Fibroblast of skin of abdomen (primary cell): ENCODE measurements around the gene HSPG2. TPM values are rescaled to one million over a fixed set of nuclear protein-coding genes. Genes with fewer than 3 reads are reported as not detected.
"Not testable (repeated sequence)": the region's sequence is repeated elsewhere in the genome, so short reads cannot be mapped to it uniquely, and the experiment has no call there.

Source experiments
- DNase-seq: peaks from one replicate; pipeline ENCODE4 v3.0.0-alpha.2; 2013
- polyA plus RNA-seq, 2 experiments: library from polyadenylated mRNA; unstranded; fragments of 120-200 nt; gene quantifications; one replicate each; pipeline ENCODE4 v1.2.1, GENCODE V29; 2013; ENCODE audit not compliant: insufficient read length in 2 of 2

The HSPG2 gene
- 253 TPM for polyA plus RNA-seq (2013, experiment 1 of 2; ENCODE audit: insufficient read length)
- polyA plus RNA-seq (2013, experiment 2 of 2; ENCODE audit: insufficient read length): 277 TPM

DNA sequence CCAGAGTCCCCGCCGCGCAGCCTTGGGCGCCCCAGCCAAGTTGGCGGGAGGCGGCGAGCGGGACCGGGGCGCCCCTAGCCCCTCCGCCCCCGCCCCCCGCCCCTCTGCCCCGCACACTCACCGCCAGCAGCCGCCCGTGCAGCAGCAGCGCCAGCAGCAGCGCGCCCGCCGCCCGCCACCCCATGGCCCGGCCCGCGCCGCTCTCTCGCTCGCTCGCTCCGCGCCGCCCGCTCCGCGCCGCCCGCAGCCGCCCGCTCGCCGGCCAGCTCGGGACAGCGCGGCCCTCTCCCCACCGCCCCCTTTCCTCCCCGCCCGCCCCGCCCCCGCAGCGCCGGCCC lies at the start of gene HSPG2:
TSS of gene HSPG2 (minus strand) at position 277 of the 338 bp plus-strand sequence. CDS start at position 184, 93 bp downstream.
- no peak for DNase-seq

DNA sequence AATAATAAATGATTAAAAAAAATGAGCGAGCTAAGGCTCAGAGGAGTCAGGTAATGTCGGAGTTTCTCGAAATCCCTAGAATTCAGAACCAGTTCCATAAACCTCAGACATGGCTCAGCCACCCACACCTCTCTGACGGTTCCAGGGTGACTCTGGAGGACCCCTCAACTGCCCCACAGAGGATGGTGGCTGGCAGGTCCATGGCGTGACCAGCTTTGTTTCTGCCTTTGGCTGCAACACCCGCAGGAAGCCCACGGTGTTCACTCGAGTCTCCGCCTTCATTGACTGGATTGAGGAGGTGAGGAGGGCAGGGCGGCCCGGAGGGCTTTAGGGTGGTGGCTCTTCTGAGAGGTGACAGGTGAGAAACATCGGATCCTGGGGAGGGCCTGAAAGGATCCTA lies 49.3 kb upstream of the HSPG2 start:
- not testable (repeated sequence) for DNase-seq

DNA sequence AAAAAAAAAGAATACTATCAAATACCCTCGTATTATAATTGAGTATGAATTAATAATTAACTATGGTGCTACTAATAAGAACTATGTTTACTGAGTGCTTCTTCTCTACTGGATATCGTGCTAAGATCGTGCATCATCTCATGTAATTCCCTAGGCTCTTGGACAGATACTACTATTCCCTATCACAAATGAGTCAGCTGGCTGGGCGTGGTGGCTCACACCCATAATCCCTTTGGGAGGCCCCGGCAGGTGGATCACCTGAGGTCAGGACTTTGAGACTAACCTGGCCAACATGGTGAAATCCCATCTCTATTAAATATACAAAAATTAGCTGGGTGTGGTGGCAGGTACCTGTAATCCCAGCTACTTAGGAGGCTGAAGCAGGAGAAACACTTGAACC lies 48.8 kb upstream of the HSPG2 start:
- DNase-seq: not testable (repeated sequence)

DNA sequence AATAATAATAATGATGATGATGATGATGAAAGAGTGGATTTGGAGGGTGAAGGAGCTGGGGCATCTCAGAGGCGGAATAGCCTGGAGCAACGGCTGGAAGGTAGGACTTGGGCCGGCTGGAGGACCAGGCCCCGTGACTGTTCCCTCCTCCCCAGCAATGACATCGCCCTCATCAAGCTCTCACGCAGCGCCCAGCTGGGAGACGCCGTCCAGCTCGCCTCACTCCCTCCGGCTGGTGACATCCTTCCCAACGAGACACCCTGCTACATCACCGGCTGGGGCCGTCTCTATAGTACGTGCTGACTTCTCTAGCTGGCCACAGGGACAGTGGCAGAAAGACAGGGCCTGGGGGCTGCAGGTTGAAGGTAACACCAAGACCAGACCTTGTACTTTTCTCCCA lies 46.4 kb upstream of the HSPG2 start:
- DNase-seq: not testable (repeated sequence)

DNA sequence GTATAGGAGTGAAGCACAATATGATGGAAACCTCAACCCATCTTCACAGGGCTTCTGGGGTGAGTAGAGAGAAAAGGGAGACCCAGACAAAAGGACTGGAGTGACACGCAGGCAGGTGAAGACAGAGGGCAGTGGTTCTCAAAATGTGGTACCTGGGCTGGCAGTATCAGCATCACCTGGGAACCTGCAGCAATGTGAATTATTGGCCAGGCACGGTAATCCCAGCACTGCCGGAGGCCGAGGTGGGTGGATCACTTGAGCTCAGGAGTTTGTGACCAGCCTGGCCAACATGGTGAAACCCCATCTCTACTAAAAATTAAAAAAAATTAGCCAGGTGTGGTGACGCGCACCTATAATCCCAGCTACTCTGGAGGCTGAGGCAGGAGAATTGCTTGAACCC lies 45.0 kb upstream of the HSPG2 start:
- DNase-seq: not testable (repeated sequence)

DNA sequence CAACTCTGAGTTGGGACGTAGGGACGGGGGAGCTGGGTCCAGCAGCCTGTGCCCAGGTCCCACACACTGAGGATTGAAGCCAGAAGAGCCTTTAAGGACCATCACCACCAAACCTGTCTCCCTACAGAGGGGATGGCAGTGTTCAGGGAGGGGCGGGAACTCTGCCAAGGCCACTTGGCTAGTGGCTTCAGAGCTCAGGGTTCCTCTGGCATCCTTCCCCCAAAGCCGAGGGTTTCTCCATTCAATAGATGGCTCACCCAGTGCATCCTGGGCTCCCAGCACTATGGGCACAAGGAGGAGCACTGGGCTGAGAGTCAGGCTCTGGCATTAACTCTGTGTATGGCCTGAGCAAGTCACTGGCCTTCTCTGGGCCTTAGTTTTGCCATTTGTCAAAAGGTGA lies 44.1 kb upstream of the HSPG2 start:
- not testable (repeated sequence) for DNase-seq

DNA sequence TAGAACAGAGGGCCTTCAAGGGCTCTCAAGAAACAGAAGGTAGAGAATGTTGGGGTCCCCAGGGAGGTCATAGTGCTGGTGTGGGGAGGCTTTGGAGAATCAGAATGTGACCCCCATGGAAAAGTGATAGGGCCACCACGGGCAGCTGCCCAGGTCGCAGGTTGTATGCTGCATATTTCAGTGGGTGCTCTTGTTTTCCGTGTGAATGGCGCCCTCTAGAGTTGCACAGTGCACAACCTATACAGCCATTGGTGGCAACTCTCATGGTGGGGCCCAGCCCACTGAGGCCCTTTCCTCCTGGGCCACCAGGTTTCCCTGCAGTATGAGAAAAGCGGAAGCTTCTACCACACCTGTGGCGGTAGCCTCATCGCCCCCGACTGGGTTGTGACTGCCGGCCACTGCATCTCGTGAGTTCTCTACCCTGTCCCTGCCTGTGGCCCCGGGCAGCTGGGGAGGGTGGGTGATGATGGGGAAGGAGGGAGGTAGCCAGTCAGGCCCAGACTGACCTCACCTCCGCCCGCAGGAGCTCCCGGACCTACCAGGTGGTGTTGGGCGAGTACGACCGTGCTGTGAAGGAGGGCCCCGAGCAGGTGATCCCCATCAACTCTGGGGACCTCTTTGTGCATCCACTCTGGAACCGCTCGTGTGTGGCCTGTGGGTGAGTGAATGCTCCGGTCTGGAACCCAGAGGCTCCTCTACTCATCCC lies 43.6 kb upstream of the HSPG2 start:
- DNase-seq: not testable (repeated sequence)

DNA sequence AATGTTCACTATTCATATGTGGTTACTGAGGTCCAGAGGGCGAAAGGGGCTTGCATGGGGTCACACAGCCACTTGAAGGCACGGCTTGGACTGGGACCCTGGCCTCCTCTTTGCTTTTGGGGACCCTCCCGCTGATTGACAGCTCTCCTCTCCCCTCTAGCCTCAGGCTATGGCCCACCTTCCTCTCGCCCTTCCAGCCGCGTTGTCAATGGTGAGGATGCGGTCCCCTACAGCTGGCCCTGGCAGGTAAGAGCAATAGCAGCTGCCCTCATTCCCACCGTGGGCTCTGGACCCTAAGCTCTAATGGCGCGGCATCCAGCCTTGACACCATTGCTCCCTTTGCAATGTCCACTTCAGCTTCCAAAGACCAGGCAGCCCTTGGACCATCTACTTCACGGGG lies 41.1 kb upstream of the HSPG2 start:
- DNase-seq: not testable (repeated sequence)

DNA sequence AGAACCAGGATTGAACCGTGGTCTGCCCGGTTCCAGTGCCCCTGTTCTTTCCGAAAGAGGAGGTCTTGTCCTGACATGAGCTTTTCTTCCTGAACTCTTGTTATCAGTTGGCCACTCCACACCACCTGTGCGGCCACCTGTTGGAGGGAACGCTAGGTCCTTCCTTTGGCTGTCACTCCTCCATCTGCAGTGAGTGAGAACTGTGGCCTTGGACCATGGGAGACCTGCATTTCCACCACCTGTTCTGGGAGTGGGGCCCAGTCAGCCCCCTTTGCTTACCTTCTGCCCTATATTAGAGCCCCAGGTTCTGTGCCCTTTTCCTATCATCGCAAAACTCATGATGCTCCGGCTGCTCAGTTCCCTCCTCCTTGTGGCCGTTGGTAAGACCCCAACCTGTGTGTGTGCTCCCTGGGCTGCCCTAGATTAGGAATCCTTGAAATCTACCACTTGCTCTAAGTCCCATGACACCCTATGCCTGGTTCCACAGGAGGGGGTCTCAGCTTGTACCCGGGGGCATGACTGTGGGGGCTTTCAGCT lies 39.7 kb upstream of the HSPG2 start, which contains the start of gene CELA3B:
TSS of gene CELA3B (plus strand) at position 320 of the 537 bp plus-strand sequence. CDS start at position 338, 18 bp downstream.
- not testable (repeated sequence) for DNase-seq

DNA sequence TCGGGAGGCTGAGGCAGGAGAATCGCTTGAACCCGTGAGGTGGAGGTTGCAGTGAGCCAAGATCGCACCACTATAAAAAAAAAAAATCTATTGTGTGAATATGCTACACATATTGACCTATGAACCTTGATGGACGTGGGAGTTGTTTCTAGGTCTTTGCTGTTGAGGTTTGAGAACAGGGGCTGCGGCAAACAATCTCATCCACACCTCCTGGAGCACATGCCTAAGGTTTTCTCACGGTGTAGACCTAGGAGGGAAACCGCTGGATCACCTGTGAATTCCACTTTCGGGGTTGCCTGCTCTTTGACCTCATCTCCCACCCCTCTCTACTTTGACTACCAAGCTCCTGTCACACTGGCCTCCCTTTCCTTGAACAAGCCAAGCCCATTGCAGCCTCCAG lies 38.2 kb upstream of the HSPG2 start:
- not testable (repeated sequence) for DNase-seq

DNA sequence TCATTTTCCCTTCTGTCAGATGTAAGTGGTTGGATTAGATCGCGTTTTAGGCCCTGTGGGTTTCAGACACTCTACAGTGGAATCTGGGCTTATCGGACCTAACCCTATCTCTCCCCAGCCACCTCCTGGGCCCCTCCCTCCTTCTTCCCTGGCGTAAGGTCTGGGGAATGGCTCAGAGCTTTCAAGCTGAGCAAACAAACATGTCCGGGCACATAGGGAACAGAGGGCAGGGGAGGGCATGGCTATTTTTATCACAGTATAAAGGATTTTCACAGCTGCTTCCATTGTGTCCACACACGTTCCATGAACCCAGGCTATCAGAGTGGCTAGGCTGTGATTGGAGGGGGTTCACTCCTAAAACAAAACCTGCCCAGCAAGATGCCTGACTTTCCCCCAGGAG lies 37.6 kb upstream of the HSPG2 start:
- not testable (repeated sequence) for DNase-seq

DNA sequence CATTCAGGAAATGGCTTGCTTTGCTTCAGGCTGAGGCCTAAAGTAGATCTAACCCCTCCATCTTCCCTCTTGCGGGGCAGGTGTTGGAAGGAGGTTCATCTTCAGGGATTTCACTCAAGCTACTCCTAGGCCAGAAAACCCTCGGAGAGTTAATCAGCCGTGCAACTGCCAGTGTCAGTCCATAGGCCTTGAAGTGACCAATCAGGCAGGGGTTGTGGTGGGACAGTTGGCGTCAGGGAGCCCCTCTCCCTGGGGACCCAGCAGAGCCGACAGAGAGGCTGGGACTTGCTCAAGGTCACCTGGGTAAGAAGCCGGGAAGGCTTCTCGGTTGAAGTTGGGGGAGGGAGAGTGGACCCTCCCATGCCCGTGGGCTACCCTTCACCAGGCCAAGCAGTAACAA lies 36.8 kb upstream of the HSPG2 start:
- not testable (repeated sequence) for DNase-seq

DNA sequence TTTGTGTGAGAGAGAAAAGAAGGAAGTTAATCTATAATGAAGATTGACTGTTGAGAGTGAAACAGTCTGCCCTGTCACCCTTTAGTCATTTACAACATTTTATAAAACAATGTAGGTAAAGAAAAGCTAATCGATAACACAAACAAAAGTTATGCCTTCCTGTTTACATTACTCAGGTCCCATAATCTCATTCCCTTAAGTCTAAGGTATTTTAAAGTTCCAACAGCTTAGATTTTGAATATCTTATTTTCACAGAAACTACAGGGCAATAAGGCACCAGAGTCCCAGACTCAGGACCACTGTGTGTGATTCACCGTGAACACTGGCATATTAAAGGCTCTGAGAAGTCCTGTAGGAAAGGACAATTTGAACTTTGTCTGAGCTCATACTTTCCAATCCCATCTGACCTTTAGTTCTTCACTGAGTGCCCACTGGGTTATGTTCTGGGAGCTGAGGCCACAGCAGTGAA lies 35.9 kb upstream of the HSPG2 start:
- not testable (repeated sequence) for DNase-seq

DNA sequence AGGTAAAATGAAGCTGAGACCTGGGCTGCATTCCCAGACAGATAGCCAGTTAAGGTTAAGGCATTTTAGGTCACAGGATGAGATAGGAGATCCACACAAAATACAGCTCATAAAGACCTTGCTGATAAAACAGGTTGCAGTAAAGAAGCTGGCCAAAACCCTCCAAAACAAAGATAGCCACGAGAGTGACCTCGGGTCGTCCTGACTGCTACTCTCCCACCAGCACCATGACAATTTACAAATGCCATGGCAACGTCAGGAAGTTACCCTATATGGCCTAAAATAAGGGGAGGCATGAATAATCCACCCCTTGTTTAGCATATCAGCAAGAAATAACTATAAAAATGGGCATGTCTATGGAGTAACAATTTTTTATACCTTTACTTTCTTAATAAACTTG lies 33.4 kb upstream of the HSPG2 start:
- DNase-seq: not testable (repeated sequence)

DNA sequence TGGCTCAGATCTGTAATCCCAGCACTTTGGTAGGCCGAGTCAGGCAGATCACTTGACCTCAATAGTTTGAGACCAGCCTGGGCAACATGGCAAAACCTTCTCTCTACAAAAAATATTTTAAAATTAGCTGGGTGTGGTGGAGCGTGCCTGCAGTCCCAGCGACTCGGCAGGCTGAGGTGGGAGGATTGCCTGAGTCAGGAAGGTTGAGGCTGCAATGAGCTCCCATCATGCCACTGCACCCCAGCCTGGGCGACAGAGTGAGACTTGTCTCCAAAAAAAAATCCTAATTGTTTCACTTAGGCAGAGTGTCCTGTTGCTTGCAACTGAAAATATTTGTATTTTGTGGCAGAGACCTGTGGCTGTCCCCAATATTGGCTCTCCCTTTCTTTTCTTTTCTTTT lies 32.0 kb upstream of the HSPG2 start:
- not testable (repeated sequence) for DNase-seq

DNA sequence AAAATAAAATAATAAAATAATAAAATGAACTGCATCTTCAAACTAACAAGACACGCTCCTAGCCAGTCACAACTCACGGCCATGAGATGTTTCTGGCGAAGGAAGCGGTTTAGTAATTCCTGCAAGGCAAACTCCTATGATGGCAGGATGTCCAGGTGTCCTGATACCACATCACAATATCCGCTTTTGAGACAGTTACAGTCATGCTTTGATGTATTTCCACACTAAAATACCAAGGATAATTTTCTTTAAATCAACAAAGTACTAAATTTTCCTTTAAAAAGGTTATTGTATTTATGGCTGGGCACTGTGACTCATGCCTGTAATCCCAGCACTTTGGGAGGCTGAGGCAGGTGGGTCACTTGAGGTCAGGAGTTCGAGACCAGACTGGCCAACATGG lies 30.1 kb upstream of the HSPG2 start:
- DNase-seq: not testable (repeated sequence)

DNA sequence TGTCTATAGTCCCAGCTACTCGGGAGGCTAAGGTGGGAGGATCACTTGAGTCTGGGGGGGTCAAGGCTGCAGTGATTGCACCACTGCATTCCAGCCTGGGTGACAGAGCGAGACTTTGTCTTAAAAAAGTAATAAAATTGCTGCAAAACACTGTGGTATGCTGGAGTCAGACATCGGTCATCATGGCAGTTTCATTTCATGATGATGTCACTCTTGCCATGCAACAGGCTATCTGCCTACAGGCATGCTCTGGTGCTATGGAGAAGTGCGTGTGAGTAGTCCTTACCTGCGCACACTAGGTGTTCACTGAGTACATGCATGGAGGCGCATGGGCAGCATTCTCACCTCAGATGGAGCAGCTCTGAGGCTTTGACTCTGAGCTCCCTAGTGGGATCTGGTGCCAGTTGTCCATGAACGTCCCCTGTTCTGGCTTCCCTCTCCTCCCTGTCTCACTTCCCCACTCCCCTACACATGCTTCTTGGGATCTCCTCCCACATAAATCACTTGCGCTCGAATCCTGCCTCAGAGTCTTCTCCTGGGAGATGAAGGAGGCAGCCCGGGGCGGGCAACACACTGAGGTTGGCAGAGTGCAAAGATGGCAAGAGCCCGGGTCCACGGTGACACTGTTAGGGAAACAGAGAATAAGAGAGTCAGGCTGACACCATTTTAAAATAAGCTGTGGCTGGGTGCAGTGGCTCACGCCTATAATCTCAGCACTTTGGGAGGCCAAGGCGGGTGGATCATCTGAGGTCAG lies 29.3 kb upstream of the HSPG2 start:
- peak; percentile 78 for DNase-seq

DNA sequence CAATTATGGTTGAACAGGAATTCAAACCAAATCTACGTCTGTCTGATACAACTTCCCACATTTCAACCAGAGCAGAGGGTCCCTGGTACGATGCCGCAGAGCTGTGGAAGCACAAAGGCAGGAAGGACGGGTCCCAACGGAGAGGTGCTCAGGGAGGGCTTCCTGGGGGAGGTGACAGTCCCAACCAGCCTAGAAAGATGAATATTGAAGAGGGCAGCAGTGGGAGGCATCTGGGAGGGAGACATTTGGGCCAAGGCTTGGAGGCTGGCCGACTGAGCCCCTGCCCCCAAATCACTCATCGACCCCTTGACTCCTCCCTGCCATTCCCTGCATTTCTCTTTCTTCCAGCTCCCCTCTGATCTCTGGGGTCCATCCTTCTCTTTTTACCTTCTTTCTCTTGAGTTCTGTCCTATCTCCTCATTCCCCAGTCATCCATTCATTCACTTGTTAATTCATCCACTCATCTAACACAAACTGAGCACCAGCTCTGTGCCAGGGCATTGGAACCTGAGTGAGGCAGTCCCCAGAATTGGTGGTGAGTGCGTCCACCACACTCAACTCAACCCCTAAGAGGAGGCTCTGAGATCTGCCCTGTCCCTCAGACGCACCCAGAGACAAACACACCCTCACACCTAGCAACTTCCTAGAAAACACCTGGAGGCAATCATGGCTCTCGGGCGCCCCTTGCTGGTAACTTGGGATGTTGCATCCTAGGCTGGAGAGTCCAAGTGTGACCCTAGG lies 26.5 kb upstream of the HSPG2 start:
- peak; percentile 57 for DNase-seq

DNA sequence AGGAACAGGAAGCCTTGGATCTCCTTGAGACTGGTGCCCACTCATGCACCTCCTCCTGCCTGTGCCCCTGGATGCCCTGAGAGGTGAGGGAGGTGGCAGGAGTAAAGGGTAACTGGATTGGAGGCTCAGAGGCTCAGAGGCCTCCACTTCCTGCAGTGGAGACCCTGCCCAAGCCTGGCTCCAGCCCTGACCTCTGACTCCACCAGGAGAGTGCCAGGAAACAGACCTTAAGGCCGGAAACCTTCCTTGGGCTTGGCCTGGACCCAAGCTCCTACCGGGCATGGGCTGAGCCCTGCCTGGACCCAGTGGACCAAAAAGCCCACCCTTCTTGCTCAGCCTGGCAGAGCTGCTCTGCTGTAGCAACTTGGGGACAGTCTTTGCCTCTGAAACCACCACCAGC lies 24.7 kb upstream of the HSPG2 start:
- DNase-seq: no peak

DNA sequence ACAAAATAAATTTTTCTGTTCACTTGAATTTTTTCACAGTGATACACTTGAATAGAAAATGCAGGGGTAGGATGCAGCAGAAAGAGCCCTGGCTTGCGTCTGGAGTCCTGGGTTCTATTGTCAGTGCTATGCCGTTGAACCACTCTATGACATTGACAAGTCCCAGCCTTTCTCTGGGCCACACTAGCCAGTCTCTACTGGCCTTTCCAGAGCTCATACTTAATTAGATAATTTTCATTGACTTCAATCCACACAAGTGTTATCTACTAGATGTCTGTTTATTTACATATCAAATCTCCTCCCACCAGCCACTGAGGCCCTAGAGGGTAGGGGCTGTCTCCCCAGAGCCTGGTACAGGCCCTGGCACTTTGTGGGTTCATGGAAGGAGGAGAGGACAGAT lies 24.2 kb upstream of the HSPG2 start:
- no peak for DNase-seq

DNA sequence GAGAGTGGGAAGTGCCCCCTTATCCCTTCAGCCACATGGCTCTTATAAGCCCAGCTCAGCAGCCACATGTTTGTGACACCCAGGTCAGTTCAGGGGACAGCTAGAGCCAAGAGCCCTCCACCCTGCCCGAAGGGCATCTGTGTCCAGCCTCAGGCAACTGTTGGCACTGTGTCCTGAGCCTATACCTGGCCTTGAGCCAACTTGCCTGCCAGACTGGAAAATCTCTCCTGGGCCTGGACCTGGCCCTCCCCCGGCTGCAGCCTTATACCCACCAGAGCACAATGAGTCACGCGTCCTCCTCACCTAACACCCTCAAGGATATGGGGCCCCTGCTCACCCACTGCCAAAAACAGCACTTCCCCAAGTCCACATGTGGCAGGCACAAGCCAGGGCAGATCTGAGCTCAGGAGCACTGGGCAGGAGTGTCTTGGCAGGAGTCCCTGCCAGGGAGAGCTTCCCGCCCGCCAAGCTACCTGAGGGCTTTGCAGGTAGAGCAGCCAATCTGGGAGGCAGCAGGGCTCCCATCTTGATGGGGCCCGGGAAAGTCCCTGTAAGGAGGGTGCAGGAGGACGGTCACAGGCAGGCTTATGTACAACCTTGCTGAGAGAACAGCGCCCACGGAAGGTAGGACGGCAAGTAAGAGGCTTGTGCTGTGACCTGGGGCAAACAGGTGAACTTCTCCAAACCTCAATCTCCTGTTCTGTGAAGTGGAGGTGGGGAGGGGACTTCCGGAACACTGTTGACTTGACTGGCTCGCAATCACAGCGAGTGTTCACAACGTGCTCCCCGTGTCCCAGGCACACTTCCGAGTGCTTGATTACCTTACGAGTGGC lies 19.8 kb upstream of the HSPG2 start:
- peak; percentile 28 for DNase-seq
